Measurements from ENCODE around the gene RNF4.

DNA sequence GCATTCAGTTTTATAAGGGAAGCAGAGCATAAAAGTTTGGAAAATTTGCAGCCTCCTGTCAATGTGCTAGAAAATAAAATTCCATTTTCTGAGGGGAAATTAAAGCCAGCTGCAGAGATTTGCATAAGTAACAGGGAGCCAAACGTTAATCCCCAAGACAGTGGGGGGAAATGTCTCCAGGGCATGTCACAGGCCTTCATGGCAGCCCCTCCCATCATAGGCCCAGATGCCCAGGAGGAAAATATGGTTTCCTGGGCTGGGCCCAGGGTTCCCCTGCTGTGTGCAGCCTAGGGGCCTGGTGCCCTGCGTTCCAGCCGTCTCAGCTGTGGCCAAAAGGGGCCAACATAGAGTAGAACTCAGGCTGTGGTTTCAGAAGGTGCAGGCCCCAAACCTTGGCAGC is 9.3 kb downstream of the RNF4 start:
- no peak for TF ChIP-seq YY1 (IDR thresholded peaks at IDR 0.05; ENCODE audit: insufficient read depth, insufficient read length)
- no peak for TF ChIP-seq SUZ12 (IDR thresholded peaks at IDR 0.05; ENCODE audit: extremely low read depth, insufficient read depth, insufficient read length)
- no peak for TF ChIP-seq ZNF274 (IDR thresholded peaks at IDR 0.05; ENCODE audit: low read depth, low read length)
